NCI-H2081 treated with DMSO at 0.1 percent for 48 hours (cell line): ENCODE data around the gene PACS1.
"Not testable (repeated sequence)": the region's sequence is repeated elsewhere in the genome, so short reads cannot be mapped to it uniquely, and the experiment has no call there.

Experiments
- DNase-seq: peaks from one replicate; lab custom pipeline; 2025; lab: John Stamatoyannopoulos, UW

The PACS1 gene

DNA sequence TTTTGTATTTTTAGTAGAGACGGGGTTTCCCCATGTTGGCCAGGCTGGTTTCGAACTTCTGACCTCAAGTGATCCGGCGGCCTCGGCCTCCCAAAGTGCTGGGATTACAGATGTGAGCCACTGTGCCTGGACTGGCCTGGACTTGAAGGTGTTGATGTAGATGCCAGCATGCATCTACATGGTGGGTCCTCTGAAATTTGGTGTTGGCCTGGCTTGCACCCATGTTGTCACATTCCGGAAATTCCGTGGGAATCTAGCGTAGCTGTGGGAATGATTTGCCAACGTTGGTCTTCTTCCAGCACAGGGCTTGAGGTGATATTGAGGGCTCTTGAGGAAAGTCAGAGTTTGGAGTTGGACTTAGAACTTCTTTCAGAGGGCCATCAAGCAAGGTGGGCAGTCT is 6.5 kb downstream of the PACS1 start:
- DNase-seq, result no peak

DNA sequence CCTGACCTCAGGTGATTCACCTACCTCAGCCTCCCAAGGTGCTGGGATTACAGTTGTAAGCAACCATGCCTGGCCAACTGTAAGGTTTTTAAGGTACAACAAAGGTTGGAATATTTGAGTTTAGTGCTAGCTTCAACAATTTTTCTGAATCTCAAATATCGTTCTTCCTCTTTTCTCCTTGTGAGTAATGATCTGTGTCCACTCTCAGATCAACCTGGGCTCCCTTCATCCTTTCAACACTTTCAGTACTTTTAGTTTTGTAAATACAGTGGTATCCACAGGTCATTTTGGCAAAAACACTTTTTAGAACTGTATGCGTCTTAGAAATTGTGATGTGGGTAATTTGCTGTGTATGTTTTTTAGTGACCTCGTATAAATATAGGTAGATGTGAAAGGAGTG is 7.9 kb downstream of the PACS1 start:
- no peak for DNase-seq

DNA sequence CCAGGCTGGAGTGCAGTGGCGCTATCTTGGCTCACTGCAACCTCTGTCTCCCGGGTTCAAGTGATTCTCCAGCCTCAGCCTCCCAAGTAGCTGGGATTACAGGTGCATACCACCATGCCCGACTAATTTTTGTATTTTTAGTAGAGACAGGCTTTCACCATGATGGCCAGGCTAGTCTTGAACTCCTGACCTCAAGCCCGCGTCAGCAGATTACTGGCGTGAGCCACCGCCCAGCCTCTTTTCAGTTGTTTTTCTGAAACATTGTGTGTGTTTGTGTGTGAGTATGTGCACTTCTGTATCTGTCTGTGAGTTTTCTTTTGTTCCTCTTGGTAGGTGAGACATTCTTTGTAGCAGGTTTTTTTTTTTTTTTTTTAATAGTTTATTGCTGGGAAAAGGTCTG is 8.9 kb downstream of the PACS1 start:
- not testable (repeated sequence) for DNase-seq

DNA sequence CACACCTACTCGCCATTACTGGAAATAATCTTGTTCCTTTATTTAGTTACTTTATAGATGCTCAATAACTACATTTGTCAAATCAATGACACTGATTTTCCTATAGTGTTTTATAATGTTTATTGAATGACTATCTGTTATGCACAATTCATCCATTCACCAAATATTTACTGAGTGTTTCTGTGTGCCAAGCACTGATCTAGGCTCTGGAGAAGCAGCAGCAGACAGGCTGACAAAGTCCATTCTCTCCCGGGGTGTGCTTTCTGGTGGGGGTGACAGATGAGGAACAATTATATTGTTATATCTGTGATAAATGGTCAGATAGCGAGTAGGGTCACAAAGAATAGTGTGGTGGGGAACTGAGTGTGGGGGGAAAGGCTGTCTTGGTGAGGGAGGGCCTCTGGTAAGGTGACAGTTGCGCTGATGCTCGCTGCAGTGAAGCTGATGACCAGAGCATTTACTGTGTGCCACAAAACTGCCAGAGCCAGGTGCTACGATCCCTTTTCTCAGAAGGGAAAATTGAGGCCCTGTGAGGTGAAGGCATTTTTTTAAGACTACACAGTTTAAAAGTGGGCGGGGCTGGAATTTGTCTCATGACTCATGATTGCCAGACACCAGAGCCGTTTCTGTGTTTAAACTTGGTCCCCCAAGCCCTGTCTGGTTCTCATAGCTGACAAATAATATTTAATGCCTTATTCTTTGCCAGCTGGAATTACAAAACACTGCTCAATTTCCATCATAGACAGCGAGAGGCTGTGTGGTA is 10.2 kb downstream of the PACS1 start:
- DNase-seq, result no peak

DNA sequence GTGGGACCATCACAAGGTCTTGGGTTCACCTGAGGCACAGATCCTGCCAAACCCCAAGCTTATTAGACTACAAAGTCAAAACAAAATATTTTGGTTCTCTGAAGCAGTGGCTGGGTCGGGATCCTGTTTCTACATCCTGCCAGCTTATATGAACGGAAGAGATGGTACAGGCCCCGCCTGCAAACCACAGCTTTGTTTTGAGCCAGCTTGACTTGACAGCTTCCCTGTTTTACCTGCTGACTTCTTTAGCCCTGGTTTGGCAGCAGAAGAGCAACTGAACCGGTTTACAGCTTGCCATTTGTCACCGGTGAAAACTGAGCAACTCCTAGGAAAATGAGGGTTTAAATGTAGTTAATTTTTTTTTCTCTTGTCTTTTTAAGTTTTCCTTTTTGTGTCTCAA is 11.4 kb downstream of the PACS1 start:
- DNase-seq, result no peak

DNA sequence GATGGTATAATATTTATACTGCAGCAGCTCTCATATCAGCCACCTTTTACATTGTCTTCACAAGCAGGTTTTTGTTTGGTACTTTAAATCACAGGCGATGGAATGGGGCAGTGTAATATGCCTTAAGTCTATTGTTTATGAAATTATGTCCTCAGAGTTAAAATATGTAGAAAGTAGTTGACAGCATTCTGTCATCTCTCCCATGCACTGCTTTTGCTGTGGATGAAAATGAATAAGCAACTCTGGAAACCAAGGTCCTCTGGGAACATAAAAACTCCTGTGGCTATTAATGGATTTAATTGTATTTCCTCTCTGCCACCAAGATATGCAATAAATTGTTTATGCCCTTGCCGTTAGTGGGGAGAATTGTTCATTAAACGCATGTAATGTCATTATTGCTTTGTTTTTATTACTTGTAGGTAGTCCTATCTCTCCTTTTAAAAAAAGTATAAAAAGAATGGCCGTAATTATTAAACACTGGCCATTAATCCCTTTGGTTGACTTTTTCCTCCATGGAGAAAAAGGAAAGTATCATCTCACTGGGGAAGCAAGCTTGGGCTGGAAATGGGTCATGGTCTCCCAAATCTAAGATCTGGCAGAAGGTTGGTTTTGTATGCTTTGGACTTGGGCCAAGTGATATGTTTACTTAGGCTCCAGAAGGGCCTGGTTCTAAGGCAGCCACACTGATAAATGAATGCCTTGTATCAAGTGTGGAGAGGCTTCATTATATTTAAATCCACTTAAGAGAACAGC is 13.1 kb downstream of the PACS1 start:
- DNase-seq, result no peak

DNA sequence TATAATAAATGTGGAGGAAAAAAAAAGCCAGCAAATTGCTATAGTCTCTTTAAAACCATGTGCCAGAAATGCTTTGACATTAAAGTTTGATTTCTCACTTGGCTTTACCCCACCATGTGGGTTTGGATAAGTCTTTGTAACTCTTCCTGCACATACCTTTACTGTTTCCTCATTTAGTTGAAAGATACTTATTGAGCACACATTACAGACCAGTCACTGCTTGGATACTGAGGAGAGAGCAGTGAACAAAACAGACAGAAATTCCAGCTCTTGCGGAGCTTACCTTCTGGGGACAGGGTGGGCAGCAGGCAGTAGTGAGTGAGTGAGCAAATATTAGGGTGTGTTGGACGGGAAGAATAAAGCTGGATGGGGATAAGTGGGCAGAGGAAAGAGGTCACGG is 13.7 kb downstream of the PACS1 start:
- no peak for DNase-seq

DNA sequence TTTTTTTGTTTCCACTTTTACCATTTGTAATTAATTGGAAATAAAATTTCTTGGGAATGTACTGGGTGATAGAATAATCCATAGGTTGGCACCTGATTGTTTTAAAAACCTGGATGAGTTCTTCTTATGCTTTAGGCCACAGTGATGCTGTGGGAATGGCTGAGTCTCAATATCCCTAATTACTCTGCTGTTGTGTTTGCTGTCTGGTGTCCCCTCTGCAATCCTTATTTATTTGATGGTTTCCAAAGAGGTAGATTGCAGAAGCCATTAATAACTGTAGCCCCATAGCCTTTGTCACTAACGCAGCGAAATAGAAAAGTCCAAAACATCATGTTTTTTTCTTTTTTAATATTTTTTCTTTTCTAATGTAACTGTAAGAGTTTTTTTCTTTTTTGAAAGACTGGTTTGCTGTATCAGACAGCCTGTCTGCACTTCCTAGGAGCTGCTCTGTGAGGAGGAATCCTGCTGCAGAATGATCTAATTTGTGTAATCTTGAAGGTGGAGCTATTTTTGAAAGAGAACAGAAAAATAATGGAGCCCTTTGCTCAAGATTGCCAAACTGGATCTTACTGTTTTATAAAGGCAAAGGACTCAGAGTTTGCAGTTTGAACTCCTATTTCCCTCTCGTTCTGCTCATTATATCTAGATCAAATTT is 14.9 kb downstream of the PACS1 start:
- no peak for DNase-seq

DNA sequence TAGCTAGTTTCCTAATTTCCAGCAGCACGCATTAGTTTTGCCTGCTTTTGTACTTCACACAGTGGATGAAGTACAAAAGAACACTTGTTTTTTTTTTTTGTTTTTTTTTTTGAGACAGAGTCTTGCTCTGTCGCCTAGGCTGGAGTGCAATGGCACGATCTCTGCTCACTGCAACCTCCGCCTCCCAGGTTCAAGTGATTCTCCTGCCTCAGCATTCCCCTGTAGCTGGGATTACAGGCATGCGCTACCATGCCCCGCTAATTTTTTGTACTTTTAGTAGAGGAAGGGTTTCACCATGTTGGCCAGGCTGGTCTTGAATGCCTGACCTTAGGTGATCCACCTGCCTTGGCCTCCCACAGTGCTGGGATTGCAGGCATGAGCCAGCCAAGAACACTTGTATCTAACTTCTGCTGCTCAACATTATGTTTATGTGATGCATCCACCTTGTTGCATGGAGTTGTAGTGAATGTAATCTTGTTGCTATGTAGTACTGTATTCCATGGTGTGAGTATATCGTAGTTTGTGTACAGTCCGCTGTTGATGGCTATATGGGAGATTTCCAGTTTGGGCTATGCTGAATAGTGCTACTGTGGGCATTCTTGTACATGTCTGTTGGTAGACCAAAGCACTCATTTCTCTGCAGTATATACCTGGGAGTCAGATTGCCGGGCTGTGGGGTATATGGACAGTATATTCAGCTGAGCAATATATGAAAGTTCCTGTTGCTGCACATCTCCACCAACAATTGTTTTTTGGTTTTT is 17.3 kb downstream of the PACS1 start:
- DNase-seq, result no peak

DNA sequence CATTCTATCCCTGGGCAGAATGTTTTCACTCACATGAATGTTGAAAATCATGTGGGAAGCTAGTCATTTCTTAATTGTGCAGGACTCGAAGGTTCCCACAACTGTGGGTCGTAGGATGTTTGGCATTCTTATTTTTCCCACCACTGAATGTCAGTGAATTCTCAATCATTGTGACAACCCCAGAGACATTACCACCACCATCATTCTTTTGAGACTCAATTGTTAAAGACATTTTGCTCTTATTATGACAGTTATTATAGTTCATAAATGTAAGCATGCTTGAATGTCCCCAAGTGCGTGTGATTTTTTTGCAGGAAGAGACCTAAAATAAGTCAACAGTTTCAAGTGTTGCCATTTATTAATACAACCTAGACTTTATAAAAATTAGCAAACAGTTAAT is 19.0 kb downstream of the PACS1 start:
- no peak for DNase-seq

DNA sequence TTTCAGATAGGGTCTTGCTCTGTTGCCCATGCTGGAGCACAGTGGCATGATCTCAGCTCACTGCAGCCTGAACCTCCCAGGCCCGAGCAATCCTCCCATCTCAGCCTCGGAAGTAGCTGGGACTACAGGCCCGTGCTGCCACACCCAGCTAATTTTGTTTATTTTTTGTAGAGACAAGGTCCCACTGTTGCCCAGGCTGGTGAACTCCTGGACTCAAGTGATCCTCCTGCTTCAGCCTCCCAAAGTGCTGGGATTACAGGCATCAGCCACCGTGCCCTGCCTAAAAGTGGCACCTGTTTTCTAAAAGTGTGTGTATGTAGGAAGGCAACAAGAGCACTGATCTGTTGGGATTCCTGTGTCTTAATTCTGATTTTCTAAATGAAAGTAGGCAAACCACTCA is 20.2 kb downstream of the PACS1 start:
- no peak for DNase-seq

DNA sequence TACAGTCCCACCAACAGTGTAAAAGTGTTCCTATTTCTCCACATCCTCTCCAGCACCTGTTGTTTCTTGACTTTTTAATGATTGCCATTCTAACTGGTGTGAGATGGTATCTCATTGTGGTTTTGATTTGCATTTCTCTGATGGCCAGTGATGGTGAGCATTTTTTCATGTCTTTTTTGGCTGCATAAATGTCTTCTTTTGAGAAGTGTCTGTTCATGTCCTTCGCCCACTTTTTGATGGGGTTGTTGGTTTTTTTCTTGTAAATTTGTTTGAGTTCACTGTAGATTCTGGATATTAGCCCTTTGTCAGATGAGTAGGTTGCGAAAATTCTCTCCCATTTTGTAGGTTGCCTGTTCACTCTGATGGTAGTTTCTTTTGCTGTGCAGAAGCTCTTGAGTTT is 22.1 kb downstream of the PACS1 start:
- not testable (repeated sequence) for DNase-seq

DNA sequence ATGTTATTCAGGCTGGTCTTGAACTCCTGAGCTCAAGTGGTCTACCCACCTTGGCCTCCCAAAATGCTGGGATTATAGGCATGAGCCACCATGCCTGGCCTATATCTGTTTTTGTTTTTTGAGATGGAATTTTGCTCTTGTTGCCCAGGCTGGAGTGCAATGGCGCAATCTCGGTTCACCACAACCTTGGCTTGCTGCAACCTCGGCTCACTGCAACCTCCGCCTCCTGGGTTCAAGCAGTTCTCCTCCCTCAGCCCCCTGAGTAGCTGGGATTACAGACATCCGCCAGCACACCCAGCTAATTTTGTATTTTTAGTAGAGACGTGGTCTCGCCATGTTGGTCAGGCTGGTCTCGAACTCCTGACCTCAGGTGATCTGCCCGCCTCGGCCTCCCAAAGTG is 29.7 kb downstream of the PACS1 start:
- DNase-seq, result not testable (repeated sequence)

DNA sequence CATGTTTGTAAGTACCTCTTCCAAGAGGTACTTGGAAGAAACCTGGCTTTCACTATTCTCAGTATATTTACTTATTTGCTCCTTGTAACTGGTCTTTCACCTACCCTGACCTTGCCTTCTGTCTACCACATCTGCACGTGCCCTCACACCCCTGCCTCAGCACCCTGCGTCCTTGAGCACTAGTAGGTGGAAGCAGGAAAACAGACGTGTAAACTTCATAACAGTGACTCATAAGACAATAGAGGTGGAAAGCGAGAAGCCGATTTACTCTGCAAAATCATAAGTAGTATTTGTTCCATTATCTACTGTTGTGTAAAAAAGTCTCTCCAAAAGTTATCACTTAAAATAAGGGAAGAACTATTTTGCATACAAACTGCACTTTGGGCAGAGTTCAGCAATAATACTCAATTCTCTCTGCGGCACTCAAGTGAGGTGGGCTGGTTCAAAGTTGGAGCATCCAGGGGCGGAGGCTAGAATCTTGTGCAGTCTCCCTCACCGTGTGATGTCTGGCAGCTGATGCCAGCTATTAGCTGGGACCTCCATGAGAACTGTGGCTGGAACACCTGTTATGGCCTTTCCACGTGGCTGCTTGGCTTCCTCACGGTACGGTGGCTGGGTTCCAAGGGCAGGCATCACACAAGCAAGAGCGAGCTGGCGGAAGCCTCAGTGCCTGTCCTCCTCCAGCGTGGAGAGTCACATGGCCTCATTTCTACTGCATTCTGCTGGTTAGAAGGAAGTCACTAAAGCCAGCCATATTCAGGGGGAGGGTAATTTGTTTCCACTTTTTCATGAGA is 30.4 kb downstream of the PACS1 start:
- peak; percentile 15 for DNase-seq

DNA sequence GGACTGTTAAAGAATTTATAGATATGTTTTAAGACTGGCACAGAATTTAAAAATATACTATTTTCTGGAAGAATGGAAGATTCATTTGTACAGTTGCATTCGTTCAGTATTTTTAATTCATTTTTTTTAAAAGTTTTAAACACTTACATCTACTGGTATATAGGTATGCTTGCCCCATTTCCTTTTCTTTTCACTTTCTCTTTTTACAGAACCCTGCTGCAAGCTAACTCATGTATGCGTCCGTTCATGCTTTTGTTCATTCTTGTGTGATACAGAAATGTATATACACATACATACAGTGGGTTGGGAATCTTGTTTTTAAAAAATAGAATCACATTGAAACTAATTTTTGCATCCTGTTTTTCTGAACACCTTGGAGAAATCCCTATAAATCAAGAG is 31.0 kb downstream of the PACS1 start:
- DNase-seq, result no peak

DNA sequence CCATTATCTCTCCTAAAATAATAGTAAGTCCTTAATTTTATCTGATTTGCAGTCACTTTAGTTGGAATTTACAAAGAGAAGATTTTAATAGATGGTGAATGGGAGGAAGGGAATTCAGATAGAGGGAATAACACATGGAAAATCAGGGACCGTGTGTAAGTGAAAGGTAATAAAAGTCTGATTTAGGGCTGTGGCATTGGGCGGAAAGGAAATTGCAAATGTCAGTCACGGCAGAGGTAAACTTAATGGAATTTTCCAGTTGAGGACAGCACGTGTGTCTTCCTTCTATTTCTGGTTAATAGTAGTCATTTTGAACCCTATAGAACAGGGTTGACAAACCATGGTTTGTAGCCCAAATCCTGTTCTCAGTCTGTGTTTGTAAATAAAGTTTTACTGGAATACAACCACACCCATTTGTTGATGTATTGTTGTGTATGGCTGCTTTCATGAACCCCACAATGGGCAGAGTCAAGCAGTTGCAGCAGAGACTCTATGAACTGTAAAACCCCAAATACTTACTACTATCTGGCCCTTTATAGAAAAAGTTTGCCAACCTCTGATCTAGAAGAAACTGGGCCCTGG is 34.1 kb downstream of the PACS1 start:
- DNase-seq, result no peak

DNA sequence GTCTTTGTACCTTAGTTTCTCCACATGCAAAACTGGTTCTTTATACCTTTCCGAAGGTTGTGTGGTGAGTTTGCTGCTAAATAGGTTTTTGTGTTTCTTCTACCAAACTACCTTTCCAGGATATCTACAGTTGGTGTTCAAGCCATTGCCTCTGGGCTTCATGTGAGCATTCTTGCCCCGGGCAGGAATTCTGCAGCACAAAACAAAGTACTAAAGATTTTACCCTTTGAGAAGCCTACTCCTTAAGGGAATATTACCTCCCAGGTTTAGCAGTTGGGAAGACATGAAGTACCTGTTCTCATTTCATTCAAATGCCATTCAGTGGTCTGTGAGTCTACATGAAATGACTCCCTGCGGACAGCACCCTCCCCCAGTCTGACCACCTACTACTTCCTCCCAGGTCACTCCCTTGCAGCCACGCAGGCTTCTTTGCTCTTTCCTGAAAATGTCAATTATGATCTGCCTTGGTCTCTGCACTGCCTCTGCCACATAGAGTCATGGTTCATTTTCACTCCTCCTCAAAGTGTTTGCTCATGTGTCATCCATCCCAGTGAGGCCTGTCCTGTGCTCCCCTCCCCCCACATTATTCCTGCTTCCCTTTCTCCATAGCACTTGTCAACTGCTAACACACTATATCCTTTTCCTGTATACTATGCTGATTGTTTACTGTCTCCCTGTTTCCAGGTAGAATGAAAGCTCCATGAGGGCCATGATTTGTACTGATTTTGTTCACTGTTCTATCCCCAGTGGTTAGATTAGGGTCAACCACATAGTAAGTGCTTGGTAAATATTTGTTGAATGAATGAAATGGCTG is 36.9 kb downstream of the PACS1 start:
- DNase-seq, result no peak

DNA sequence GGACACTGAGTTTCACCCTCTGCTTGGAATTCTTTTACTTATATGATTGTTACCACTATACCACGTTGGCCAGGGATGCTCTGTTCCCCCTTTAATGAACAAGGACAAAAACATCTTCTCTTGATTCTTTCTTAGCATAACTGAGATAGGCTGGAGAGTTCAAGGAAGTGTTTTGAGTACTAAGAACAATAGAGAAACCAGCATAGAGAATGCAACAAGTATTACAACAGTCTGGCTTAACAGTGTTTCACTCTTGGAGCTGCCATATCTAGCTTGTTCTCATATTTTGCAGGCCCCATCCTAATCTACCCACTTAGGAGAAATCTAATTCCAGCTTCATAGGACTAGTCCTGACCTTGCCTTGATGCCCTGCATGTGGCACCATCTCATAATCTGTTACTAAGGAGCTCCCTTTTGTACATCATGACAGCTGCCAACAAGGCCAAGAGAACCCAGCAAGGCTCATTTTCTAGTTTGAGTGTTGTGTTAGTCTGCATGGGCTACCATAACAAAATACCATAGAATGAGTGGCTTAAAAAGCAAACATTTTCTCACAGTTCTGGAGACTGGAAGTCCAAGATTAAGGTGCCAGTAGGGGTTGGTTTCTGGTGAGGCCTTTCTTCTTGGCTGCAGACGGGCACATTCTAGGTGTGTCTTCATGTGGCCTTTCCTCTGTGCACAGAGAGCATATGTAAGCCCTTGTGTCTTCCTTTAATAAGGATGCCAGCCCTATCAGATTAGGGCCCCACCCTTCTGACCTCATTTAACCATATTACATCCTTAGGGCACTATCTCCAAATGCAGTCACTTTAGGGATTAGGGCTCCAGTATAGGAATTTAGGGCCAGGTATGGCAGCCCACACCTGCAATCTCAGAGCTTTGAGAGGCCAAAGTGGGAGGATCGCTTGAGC is 37.8 kb downstream of the PACS1 start:
- no peak for DNase-seq

DNA sequence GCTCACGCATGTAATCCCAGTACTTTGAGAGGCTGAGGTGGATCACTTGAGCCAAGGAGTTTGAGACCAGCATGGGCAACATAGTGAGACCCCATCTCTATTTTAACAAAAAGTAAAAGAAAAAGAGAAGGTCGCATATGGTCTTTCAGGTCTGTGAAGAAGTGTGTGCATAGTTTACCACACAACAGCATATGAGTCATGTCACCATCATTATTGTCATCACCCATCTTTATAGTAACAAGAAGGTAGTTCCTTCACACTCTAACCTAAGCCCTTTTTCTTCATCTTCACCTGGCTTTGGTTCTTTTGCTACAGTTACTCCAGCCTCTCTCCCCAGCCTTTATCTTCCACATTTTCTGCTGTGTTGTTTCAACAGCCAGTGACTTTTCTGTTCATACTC is 39.2 kb downstream of the PACS1 start:
- DNase-seq, result no peak
